ELF-1 (cell line): ENCODE results near the gene CRELD2.

Experiments used
- DNase-seq: peaks from one replicate; pipeline ENCODE4 v3.0.0-alpha.2; 2016; ENCODE audit warnings: low read depth, low spot score

CRELD2 gene

DNA sequence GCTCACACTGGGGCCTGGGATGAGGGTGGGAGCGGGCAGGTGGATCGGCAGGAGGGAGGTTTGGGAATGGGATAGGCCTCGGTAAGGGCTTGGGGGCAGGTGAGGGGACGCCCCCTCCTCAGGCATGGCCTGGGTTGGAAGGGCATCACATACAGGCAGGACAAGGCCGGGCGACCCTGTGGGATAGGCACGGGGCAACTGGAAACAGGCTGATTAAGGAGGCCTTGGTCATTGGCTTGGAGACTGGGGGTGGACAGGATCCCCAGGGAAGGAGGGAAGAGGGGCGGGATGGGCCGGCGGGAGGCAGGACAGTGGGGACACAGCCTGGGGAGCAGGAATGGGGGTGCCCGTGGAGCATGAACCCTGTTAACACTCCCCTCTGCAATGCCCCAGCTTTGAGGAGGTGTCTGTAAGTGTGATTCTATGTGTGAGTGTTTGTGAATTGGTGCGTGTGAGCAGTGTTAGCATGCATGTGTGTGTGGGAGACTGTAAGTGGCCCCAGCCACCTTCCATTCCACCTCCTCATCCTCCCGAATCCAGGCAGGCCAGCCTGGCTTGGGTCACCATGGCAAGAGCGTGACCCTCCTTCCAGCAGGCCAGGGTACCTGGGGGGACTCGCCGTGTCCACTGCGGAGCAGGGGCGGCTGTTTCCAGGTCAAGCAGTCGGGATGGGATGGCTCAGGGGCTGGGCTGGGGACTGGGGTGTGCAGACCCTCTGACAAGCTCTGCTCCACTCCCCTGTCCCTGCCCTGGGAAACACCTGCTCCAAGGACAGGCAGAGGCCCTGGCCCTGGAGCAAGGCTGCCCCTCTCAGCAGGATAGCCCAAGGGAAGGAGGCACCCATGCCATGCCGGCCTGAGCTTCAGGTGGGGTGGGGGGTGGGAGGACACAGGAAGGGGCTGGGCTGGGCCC lies 38.7 kb downstream of the CRELD2 start:
- no peak for DNase-seq

DNA sequence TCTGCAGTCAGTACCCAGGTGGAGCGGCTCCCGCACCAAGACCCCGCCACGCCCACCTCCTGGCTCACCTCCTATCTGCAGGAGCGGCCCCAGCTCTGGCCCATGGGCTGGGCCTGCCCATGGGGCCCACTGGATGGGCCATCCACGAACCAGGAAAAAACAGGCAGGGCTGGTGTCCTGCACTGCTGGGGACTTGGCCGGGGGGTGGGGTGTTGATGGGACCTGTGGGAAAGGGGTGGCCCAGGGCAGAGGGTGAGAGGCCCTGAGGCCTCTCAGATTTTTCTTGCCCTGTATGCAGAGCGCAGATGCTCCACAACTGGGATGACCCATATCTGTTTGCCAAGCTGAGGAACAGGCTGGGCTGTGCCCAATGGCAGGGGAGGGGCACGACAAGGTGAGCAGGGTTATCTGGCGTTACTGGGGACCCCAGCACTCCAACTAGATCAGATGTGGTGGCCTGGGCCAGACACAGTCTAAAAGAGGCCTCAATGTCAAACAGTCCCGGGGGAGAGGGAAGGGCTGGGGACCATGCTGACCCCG lies 39.5 kb downstream of the CRELD2 start:
- DNase-seq = no peak

- no peak for DNase-seq
These were observed 40.0 kb downstream of the CRELD2 start for GRCh38 chr22:49958366-49958921.

DNA sequence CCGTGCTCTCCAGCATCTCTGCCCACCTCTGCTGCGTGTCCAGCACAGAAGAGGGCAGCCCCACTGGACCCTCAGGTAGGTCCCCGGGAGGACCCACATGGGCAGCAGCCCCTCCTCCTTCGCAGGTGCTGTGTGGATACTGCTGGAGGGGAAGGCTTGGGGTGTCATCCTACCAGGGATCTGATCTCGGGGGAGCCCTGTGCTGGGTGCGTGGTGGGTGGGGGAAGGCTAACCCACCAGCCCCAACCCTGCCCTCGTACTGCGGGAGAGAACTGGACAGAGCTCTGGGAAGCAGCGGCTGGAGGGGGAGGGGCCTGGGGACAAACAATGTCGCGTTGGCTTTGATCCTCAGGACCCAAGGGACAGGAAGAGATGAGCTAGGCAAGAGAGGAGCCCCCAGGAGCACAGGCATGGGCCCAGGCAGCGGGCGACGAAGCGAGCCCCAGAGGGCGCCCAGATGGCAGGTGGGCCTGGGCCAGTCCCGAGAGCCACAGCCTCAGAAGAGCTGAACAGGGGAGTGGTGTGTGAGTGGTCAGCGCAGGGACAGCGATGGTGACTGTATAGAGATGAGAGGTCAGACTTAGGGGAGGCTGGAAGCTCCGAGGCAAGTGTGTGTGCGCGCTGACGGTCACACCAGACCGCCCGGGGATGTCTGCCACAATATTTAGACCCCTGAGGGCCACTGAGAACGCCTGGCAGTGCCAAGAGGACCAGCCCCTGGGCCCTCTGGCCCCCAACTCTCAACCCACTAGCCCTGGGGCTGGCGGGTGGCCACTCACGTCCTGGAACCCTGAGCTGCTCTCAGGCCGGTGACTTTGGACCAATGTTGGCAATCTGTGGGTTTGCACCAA lies 40.7 kb downstream of the CRELD2 start:
- DNase-seq = no peak

DNA sequence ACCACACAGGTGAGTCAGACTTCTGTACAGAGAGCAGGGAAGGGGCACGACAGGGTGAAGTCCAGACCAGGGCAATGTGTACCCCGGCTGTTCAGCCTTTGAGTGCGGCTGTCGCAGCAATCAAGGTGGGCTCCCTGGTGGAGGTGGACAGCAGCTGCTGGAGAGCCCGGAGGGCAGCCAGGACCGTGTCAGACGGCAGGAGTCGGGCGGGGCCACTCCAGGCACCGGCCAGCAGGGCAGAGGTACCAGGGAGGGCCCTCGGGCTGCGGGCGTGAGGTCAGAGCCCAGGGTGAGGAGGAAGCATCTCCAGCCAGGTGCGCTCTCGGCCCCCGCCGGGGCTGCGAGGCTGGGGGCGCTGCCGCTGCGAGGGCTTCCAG lies 41.3 kb downstream of the CRELD2 start:
- DNase-seq = no peak

- peak; percentile 97 for DNase-seq
These were observed 41.9 kb downstream of the CRELD2 start, which contains the start of gene PIM3 for GRCh38 chr22:49960159-49961004. PIM3 (plus strand) TSS chr22:49960772; CDS start chr22:49960948, 176 bp downstream.

DNA sequence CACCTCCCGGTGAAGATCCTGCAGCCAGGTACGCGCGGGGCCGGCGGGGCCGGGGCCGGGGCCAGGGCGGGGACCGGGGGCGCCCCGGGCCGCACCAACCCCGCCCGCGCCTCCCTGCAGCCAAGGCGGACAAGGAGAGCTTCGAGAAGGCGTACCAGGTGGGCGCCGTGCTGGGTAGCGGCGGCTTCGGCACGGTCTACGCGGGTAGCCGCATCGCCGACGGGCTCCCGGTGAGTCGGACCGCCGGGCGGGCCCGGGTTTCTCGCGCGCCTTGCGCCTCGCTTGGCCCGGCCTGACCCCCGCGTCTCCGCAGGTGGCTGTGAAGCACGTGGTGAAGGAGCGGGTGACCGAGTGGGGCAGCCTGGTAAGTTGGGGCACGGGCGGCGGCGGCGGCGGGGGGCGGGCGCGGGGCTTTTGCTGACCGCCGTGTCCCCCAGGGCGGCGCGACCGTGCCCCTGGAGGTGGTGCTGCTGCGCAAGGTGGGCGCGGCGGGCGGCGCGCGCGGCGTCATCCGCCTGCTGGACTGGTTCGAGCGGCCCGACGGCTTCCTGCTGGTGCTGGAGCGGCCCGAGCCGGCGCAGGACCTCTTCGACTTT lies 42.7 kb downstream of the CRELD2 start:
- no peak for DNase-seq

- DNase-seq = peak; percentile 65
These were observed 43.2 kb downstream of the CRELD2 start for GRCh38 chr22:49961601-49962011.

DNA sequence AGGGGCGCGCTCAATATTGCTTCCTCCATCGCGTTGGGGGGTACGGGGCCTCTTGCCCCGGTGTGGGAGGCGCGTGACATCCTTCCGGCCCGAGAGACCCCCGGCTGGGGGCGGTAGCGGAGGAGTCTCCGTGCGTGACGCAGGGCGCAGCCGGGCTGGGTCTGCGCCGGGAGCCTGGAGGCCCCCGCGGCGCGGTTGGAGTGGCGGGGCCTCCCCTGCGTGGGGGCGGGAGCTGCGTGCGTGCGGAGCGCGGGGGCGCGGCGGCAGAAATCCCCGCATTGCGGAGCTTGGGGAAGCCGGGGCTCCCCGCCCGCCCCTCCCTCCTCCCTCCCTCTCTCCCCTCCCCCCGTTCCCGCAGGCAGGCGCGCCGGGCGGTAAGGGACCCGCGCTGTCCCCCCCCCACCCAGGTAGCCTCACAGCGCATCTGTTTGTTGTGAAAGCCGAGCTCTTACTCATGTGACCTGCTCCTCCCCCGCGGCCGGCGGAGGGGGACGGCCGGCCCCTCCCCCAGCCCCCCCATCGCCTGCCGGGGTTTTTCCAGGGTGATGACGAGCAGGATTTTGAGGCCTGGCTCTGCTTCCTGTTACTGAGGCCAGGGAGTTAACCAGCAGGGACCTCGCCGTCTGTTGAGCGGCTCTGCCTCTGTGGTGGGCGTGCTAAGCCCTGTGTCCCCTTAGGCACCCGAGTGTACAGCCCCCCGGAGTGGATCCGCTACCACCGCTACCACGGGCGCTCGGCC lies 43.7 kb downstream of the CRELD2 start:
- DNase-seq = peak; percentile 81

DNA sequence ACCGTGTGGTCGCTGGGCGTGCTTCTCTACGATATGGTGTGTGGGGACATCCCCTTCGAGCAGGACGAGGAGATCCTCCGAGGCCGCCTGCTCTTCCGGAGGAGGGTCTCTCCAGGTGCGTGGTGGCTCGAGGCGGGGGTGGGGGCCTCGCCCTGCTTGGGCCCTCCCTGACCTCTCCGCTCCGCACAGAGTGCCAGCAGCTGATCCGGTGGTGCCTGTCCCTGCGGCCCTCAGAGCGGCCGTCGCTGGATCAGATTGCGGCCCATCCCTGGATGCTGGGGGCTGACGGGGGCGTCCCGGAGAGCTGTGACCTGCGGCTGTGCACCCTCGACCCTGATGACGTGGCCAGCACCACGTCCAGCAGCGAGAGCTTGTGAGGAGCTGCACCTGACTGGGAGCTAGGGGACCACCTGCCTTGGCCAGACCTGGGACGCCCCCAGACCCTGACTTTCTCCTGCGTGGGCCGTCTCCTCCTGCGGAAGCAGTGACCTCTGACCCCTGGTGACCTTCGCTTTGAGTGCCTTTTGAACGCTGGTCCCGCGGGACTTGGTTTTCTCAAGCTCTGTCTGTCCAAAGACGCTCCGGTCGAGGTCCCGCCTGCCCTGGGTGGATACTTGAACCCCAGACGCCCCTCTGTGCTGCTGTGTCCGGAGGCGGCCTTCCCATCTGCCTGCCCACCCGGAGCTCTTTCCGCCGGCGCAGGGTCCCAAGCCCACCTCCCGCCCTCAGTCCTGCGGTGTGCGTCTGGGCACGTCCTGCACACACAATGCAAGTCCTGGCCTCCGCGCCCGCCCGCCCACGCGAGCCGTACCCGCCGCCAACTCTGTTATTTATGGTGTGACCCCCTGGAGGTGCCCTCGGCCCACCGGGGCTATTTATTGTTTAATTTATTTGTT lies 44.6 kb downstream of the CRELD2 start:
- peak; percentile 6 for DNase-seq

DNA sequence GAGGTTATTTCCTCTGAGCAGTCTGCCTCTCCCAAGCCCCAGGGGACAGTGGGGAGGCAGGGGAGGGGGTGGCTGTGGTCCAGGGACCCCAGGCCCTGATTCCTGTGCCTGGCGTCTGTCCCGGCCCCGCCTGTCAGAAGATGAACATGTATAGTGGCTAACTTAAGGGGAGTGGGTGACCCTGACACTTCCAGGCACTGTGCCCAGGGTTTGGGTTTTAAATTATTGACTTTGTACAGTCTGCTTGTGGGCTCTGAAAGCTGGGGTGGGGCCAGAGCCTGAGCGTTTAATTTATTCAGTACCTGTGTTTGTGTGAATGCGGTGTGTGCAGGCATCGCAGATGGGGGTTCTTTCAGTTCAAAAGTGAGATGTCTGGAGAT lies 45.2 kb downstream of the CRELD2 start:
- DNase-seq = no peak

DNA sequence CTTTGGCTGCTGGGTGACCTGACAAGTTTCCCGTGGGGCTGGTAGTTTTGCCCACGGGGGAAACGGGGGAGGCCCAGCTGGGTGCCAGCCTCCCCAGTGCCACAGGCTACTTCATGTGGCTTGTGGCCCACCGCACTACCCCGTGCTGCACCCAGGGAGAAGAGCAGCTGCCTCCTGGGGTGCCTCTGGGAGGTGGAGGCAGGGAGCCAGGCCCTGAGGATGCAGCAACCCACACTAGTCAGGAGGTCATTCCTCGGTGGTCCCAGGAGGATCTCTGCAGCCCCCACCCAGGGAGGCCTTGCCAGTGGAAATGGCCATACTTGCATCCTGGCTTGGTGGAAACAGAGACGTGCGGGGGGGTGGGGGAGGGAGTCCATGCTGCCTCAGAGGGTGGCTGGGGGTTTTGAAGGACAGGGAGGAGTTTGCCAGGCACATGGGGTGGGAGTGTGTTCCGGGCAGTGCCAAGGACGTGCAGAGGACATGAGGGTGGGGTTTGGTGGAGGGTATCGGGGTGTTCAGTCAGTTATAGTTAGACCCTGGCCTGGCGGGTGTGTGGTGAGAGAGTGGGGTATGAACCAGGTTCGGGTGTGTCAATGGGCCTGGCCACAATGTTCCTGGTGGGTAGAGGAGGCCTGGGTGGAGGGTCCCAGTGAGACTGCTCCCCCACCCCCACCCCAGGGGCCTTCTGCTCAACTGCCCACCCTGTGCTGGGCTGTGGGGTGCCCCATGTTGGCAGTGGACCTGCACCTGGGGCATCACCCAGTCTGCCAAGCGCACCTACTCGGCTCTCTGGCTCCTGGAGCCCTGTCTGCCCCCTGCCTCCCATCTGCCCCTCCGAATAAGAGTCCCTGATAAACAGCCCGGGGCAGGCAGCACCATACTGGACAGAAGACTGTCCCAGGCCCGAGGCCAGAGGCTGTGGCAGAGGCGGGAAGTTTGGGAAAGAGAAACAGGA lies 46.0 kb downstream of the CRELD2 start:
- peak; percentile 1 for DNase-seq

- peak; percentile 4 for DNase-seq
These were observed 46.9 kb downstream of the CRELD2 start for GRCh38 chr22:49965091-49966040.

- peak; percentile 3 for DNase-seq
These were observed 47.8 kb downstream of the CRELD2 start for GRCh38 chr22:49966041-49966773.

DNA sequence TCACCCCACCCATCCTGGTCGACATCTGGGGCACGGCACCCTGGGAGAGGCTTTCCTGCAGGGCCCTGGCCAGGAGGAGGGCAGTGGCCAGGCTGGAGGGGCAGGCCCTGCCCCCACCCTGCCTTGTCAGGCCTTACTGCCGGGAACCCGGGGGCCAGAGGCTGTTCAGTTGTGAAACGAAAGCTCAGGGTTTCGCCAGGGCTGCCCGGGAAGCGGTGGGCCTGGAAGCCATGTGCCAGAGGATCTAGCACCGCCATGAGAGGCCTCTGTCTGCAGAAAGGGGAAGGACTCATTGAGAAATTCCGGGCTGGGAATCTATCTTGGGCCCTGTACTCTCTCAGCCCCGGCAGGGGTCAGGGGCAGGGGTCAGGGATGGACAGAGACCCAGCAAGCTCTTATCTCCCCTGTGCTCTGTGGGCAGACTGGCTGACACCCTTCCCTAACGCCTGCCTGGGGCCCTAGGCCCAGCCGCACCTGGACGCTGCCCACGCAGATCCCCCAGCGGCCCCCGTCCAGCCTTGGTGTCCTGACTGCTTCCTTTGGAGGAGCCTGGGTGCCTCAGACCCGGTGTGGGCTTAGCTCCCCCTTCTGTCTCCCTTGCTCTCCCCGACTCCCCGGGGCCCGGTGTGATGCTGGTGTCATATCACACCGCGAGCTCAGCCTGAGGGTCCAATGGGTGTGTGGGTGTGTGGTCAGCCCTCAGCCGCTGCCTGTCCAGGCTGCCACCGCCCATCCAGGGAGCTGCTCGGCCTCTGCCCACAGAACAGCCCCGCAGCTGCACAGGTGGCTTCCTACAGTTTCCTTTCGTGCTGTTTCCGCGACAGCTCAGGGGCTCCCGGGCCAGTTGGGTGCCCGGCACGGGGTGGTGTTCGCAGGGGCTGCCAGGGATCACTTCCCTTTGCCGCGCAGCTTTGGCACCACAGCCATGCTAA lies 48.6 kb downstream of the CRELD2 start:
- DNase-seq = peak; percentile 49
